NCI-H774 (cell line): ENCODE results near the gene TTC9.

ENCODE experiments used
- DNase-seq: peaks from one replicate; lab custom pipeline; 2025; lab: John Stamatoyannopoulos, UW

The TTC9 gene

GRCh38 chr14:70641548-70642302 is at the start of gene TTC9:
TSS of gene TTC9 (plus strand) at chr14:70641916. CDS start at chr14:70642130, 214 bp downstream.
- DNase-seq = no peak

GRCh38 chr14:70594461-70594860 is 47.3 kb upstream of the TTC9 start:
- DNase-seq = no peak

- no peak for DNase-seq
Observed at GRCh38 chr14:70595443-70596185, 46.1 kb upstream of the TTC9 start.

GRCh38 chr14:70597731-70598130 is 44.0 kb upstream of the TTC9 start:
- DNase-seq = no peak

GRCh38 chr14:70599345-70599744 is 42.4 kb upstream of the TTC9 start:
- DNase-seq = no peak

- peak; percentile 85 for DNase-seq
Observed at GRCh38 chr14:70600382-70601157, 41.1 kb upstream of the TTC9 start, which contains the start of gene MED6. TSS of gene MED6 (minus strand) at chr14:70600655. CDS start at chr14:70600637, 18 bp downstream.

GRCh38 chr14:70601162-70601561 is 40.6 kb upstream of the TTC9 start:
- DNase-seq = no peak

- no peak for DNase-seq
Observed at GRCh38 chr14:70602254-70602653, 39.5 kb upstream of the TTC9 start.

- DNase-seq = no peak
Observed at GRCh38 chr14:70611216-70611615, 30.5 kb upstream of the TTC9 start.

- no peak for DNase-seq
Observed at GRCh38 chr14:70616646-70617045, 25.1 kb upstream of the TTC9 start.

GRCh38 chr14:70618314-70618713 is 23.4 kb upstream of the TTC9 start:
- DNase-seq = no peak

GRCh38 chr14:70619708-70620107 is 22.0 kb upstream of the TTC9 start:
- DNase-seq = no peak

- DNase-seq = no peak
Observed at GRCh38 chr14:70622111-70622712, 19.5 kb upstream of the TTC9 start.

- DNase-seq = no peak
Observed at GRCh38 chr14:70624972-70625371, 16.7 kb upstream of the TTC9 start.

GRCh38 chr14:70631948-70632347 is 9.8 kb upstream of the TTC9 start:
- DNase-seq = no peak

- DNase-seq = no peak
Observed at GRCh38 chr14:70635971-70636595, 5.6 kb upstream of the TTC9 start.

GRCh38 chr14:70638416-70638815 is 3.3 kb upstream of the TTC9 start:
- no peak for DNase-seq

- DNase-seq = no peak
Observed at GRCh38 chr14:70640938-70641547, 673 bp upstream of the TTC9 start.

- DNase-seq = no peak
Observed at GRCh38 chr14:70642303-70643235, 853 bp downstream of the TTC9 start.

GRCh38 chr14:70643967-70644366 is 2.3 kb downstream of the TTC9 start:
- DNase-seq = no peak
